ENCODE data around the gene DZIP1L.
"Not testable (repeated sequence)": the region's sequence is repeated elsewhere in the genome, so short reads cannot be mapped to it uniquely, and the experiment has no call there.

DZIP1L gene

GRCh38 chr3:138114431-138114918 is 933 bp downstream of the DZIP1L start:
- DNase-seq, result no peak

- peak; percentile 82 for DNase-seq
These were observed 2.1 kb downstream of the DZIP1L start for GRCh38 chr3:138113326-138113725.

GRCh38 chr3:138112362-138112761 is 3.0 kb downstream of the DZIP1L start:
- DNase-seq, result no peak

GRCh38 chr3:138105598-138105997 is 9.8 kb downstream of the DZIP1L start:
- DNase-seq, result no peak

GRCh38 chr3:138103466-138103865 is 11.9 kb downstream of the DZIP1L start:
- no peak for DNase-seq

GRCh38 chr3:138101351-138101940 is 14.0 kb downstream of the DZIP1L start:
- DNase-seq, result not testable (repeated sequence)

GRCh38 chr3:138099417-138099816 is 16.0 kb downstream of the DZIP1L start:
- no peak for DNase-seq

- DNase-seq, result peak; percentile 7
These were observed 17.9 kb downstream of the DZIP1L start for GRCh38 chr3:138097192-138098172.

GRCh38 chr3:138093721-138094120 is 21.7 kb downstream of the DZIP1L start:
- DNase-seq, result no peak

GRCh38 chr3:138092023-138092422 is 23.4 kb downstream of the DZIP1L start:
- DNase-seq, result no peak

GRCh38 chr3:138089091-138089490 is 26.3 kb downstream of the DZIP1L start:
- DNase-seq, result no peak

- DNase-seq, result not testable (repeated sequence)
These were observed 29.7 kb downstream of the DZIP1L start for GRCh38 chr3:138085745-138086144.

GRCh38 chr3:138084196-138084595 is 31.2 kb downstream of the DZIP1L start:
- DNase-seq, result no peak

- DNase-seq, result no peak
These were observed 32.4 kb downstream of the DZIP1L start for GRCh38 chr3:138082992-138083386.

- no peak for DNase-seq
These were observed 33.1 kb downstream of the DZIP1L start for GRCh38 chr3:138082085-138082991.

- DNase-seq, result no peak
These were observed 33.9 kb downstream of the DZIP1L start for GRCh38 chr3:138081371-138082084.

GRCh38 chr3:138079901-138080300 is 35.5 kb downstream of the DZIP1L start:
- no peak for DNase-seq

GRCh38 chr3:138078901-138079344 is 36.5 kb downstream of the DZIP1L start:
- DNase-seq, result no peak

GRCh38 chr3:138078096-138078495 is 37.3 kb downstream of the DZIP1L start:
- DNase-seq, result no peak

- no peak for DNase-seq
These were observed 42.6 kb downstream of the DZIP1L start for GRCh38 chr3:138072796-138073195.

GRCh38 chr3:138070006-138070405 is 45.4 kb downstream of the DZIP1L start:
- peak; percentile 34 for DNase-seq

GRCh38 chr3:138068579-138069174 is 46.7 kb downstream of the DZIP1L start:
- DNase-seq, result peak; percentile 44
